Choroid plexus epithelial cell (primary cell): Measurements from ENCODE around the gene TSN.

Experiments
- DNase-seq: peaks from one replicate; pipeline ENCODE4 v3.0.0-alpha.2; 2010; ENCODE audit warnings: low read depth
- H3K4me3 ChIP-seq: 2 replicates; pipeline ENCODE4 v1.5.1; 2011; ENCODE audit warnings: low read depth, mild to moderate bottlenecking, control low read depth, low read length, moderate library complexity
- CTCF ChIP-seq: conservative IDR thresholded peaks from 2 replicates; pipeline ENCODE4 v1.5.1; 2011; ENCODE audit warnings: low read depth, mild to moderate bottlenecking, control low read depth, inconsistent platforms, low read length, moderate library complexity

Gene TSN

DNA sequence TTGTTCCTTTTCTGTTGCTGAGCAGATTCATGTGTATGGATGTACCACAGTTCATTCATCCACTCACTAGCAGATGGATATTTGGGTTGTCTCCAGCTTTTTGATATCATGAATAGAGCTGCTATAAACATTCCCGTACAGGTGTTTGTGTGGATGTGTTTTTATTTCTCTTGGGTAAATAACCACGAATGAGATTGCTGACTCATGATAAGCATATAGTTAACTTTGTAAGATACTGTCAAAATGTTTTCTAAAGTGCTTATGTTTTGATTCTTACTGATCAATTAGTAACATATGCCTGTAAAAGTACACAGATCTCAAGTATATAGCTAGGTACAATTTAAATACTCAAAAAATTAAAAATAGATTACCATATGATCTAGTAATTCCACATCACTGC lies 27.7 kb downstream of the TSN start:
- TF ChIP-seq CTCF: no peak
- no peak overlapping the region for H3K4me3 ChIP-seq
- DNase-seq: no peak

DNA sequence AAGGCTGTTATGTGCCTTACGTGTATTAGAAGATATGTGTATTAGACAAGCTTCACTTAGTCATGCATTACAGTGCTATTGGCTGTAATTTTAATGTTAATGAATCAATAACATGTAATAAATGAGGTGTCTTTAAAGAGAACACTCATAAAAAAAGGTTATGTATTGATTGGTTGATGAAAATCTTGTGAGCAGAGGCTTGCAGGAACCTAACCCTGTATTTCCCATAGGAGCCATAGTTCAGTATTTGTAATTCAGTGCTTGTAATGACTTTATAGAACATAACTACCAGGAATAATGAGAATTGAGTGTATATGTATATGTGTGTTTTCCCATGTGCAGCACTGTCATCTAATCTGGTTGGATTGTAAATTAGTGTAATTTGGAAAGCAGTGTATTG lies 33.2 kb downstream of the TSN start:
- DNase-seq: no peak
- TF ChIP-seq CTCF: no peak
- no peak overlapping the region for H3K4me3 ChIP-seq

- peak; percentile 90 for DNase-seq
- H3K4me3 ChIP-seq: no peak overlapping the region
- no peak for TF ChIP-seq CTCF
These were observed 35.0 kb downstream of the TSN start for GRCh38 chr2:121790276-121790956.

- DNase-seq: no peak
- TF ChIP-seq CTCF: no peak
- no peak overlapping the region for H3K4me3 ChIP-seq
These were observed 35.8 kb downstream of the TSN start for GRCh38 chr2:121791290-121791689.

- no peak for DNase-seq
- H3K4me3 ChIP-seq: no peak overlapping the region
- no peak for TF ChIP-seq CTCF
These were observed 36.4 kb downstream of the TSN start for GRCh38 chr2:121791801-121792221.

DNA sequence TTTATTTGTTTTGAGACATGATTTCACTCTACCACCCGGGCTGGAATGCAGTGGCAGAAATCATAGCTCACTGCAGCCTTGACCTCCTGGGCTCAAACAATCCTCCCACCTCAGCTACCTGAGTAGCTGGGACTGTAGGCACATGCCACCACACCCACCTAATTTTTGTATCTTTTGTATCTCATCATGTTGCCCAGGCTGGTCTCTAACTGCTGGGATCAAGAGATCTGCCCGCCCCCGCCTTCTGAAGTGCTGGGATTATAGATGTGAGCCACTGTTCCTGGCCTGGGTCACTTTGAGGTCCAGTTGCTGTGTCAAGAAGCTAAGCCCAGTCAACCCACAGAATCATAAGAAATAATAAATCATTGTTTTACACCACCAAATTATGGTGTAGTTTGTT lies 38.4 kb downstream of the TSN start:
- TF ChIP-seq CTCF: no peak
- no peak overlapping the region for H3K4me3 ChIP-seq
- no peak for DNase-seq

DNA sequence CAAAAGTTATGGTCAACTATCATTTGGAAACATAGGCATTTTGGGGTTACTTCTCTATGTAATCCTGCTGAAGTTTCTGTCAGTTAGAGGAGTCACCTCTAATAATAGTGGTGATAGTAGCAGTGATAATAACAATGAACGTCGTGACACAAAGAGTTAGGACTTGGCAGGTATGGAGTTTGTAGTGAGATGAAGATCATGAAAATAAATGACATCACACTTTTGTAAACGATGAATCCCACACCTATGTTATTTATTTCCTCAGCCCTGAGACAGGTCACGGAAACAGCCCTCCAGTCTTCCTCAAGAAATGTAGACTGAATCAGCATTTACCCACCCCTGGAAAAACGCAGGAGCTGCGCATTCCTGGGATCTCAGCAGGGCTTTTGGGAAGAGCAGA lies 38.8 kb downstream of the TSN start:
- TF ChIP-seq CTCF: no peak
- H3K4me3 ChIP-seq: no peak overlapping the region
- no peak for DNase-seq
